Activated B cell treated with CpG ODN at 0.5 μM for 24 hours (primary cell): Measurements from ENCODE around the gene HMCES. TPM values are rescaled to one million over a fixed set of nuclear protein-coding genes. Genes with fewer than 3 reads are reported as not detected.

Source experiments
- ATAC-seq: fragments of 200-7000 bp; cut with Tn5 transposase; one replicate; pipeline ENCODE4 v1.10.0; 2021; ENCODE audit warnings: low read depth, mild to moderate bottlenecking, moderate library complexity
- CTCF ChIA-PET: fragments of 350-600 bp; sonication (Branson Sonifier 250); formaldehyde crosslinking; loops from one replicate; lab custom pipeline; 2021; ENCODE audit warnings: antibody characterized with exemption; lab: Charles Lee
- POLR2A ChIA-PET: fragments of 350-600 bp; sonication (Branson Sonifier 250); formaldehyde crosslinking; loops from one replicate; lab custom pipeline; 2021; ENCODE audit warnings: antibody characterized with exemption; lab: Charles Lee
- DNase-seq: peaks from one replicate; pipeline ENCODE4 v3.0.0; 2022
- H3K27ac Mint-ChIP-seq: one replicate; pipeline ENCODE4 v1.8.0; 2020; ENCODE audit warnings: mixed read lengths
- H3K27me3 Mint-ChIP-seq: one replicate; pipeline ENCODE4 v1.8.0; 2021; ENCODE audit warnings: mixed read lengths
- H3K36me3 Mint-ChIP-seq: one replicate; pipeline ENCODE4 v1.8.0; 2021; ENCODE audit warnings: low read depth, mixed read lengths
- H3K4me1 Mint-ChIP-seq: one replicate; pipeline ENCODE4 v1.8.0; 2021; ENCODE audit warnings: mixed read lengths
- H3K4me3 Mint-ChIP-seq: one replicate; pipeline ENCODE4 v1.8.0; 2020; ENCODE audit warnings: mild to moderate bottlenecking, mixed read lengths
- H3K9me3 Mint-ChIP-seq: one replicate; pipeline ENCODE4 v1.8.0; 2020; ENCODE audit warnings: mixed read lengths
- CTCF ChIP-seq: fragments of 200-600 bp; IDR thresholded peaks from one replicate; pipeline ENCODE4 v1.8.0; 2022; ENCODE audit warnings: antibody characterized with exemption, mild to moderate bottlenecking
- intact Hi-C: fragments of 100-400 bp; cut with micrococcal nuclease; formaldehyde crosslinking; loops from one replicate; pipeline ENCODE4 v1.15.1; 2024
- total RNA-seq: library from RNA; stranded (reverse); gene quantifications from 2 replicates; pipeline ENCODE4 v1.2.3, GENCODE V29; 2022

HMCES gene
- total RNA-seq, 1 donor from 2014 or later, result 37.2 TPM

- peak overlapping the region; percentile 76 for H3K4me3 Mint-ChIP-seq
- H3K27ac Mint-ChIP-seq, result no peak overlapping the region
- TF ChIP-seq CTCF, result no peak
- peak; percentile 69 for DNase-seq
- H3K4me1 Mint-ChIP-seq, result peaks cover 24% of the 10 kb centered on the region
- POLR2A ChIA-PET, result interaction anchor here (0.6 to 5.1 kb wide), 30 partner anchors 9 to 437 kb away, joined by 3 to 172 read pairs (median 6); partner anchors contain the start of genes ACAD9, CNBP, COPG1 and HMCES
- H3K36me3 Mint-ChIP-seq, result no peaks in the 10 kb centered on the region
- intact Hi-C loops, result loop anchor here (1.0 to 5.0 kb wide), 7 partner anchors 33 to 346 kb away; partner anchors contain the start of genes COPG1, IFT122 and ISY1
- H3K27me3 Mint-ChIP-seq, result peaks cover 17% of the 10 kb centered on the region
- CTCF ChIA-PET, result interaction anchor here (0.7 to 2.9 kb wide), 20 partner anchors 9 to 346 kb away, joined by 3 to 38 read pairs (median 8); partner anchors contain the start of genes COPG1, HMCES and RAB43
- no peaks in the 10 kb centered on the region for H3K9me3 Mint-ChIP-seq
- ATAC-seq, result peak; percentile 38
Measured at GRCh38 chr3:129316248-129317013, 37.8 kb downstream of the HMCES start.

- Mint-ChIP-seq H3K27ac (no peak overlapping the region), H3K27me3 (peaks cover 17% of the 10 kb centered on the region), H3K4me3 (peak overlapping the region; percentile 70), H3K9me3 (no peaks in the 10 kb centered on the region), H3K36me3 (no peaks in the 10 kb centered on the region), H3K4me1 (peaks cover 22% of the 10 kb centered on the region)
- intact Hi-C loops, result loop anchor here (2.0 to 5.0 kb wide), 2 partner anchors 265 to 346 kb away; no protein-coding TSS in a partner anchor
- ChIA-PET CTCF (interaction anchor here (0.9 to 2.9 kb wide), 17 partner anchors 8 to 347 kb away, joined by 3 to 38 read pairs (median 8); partner anchors contain the start of genes HMCES and RAB43), POLR2A (interaction anchor here (0.6 to 5.1 kb wide), 22 partner anchors 8 to 438 kb away, joined by 3 to 172 read pairs (median 9); partner anchors contain the start of genes ACAD9, CNBP, COPG1 and HMCES)
- no peak for DNase-seq
- ATAC-seq, result no peak
- TF ChIP-seq CTCF, result no peak
Measured at GRCh38 chr3:129317014-129317771, 38.5 kb downstream of the HMCES start.

- ChIA-PET CTCF (interaction anchor here (0.7 to 2.9 kb wide), 4 partner anchors 10 to 264 kb away, joined by 3 to 14 read pairs (median 4); no protein-coding TSS in a partner anchor), POLR2A (interaction anchor here (1.2 kb wide), 1 partner anchor 8 kb away, joined by 4 read pairs; no protein-coding TSS in a partner anchor)
- Mint-ChIP-seq H3K27me3 (peaks cover 17% of the 10 kb centered on the region), H3K4me1 (peaks cover 20% of the 10 kb centered on the region), H3K27ac (peak overlapping the region; percentile 9), H3K36me3 (no peaks in the 10 kb centered on the region), H3K9me3 (no peaks in the 10 kb centered on the region), H3K4me3 (no peak overlapping the region)
- DNase-seq, result no peak
- ATAC-seq, result no peak
- intact Hi-C loops, result loop anchor here (2.0 to 5.0 kb wide), 2 partner anchors 266 to 347 kb away; no protein-coding TSS in a partner anchor
- TF ChIP-seq CTCF, result no peak
Measured at GRCh38 chr3:129317848-129318247, 39.2 kb downstream of the HMCES start.

GRCh38 chr3:129318921-129319320, 40.3 kb downstream of the HMCES start:
- POLR2A ChIA-PET, result no interaction called here
- no peak for ATAC-seq
- H3K4me1 Mint-ChIP-seq, result peaks cover 15% of the 10 kb centered on the region
- intact Hi-C loops, result loop anchor here (5.0 kb wide), 1 partner anchor 267 kb away; no protein-coding TSS in a partner anchor
- TF ChIP-seq CTCF, result no peak
- H3K27ac Mint-ChIP-seq, result no peak overlapping the region
- CTCF ChIA-PET, result interaction anchor here (1.6 kb wide), 1 partner anchor 67 kb away, joined by 5 read pairs; no protein-coding TSS in a partner anchor
- H3K27me3 Mint-ChIP-seq, result peaks cover 17% of the 10 kb centered on the region
- H3K9me3 Mint-ChIP-seq, result no peaks in the 10 kb centered on the region
- DNase-seq, result no peak
- H3K4me3 Mint-ChIP-seq, result no peak overlapping the region
- no peaks in the 10 kb centered on the region for H3K36me3 Mint-ChIP-seq
